ENCODE data around the gene RXRA.

RXRA gene

GRCh38 chr9:134408939-134409737 lies 82.9 kb downstream of the RXRA start:
- no CpG with 5 or more reads among the region's 40 CpGs for WGBS, 2 donors (ENCODE audit: extremely low coverage in 2 of 2, insufficient read length in 2 of 2, insufficient replicate concordance in 1 of 2)
- H3K27ac ChIP-seq (replicated peaks; ENCODE audit: low read length), result no peak overlapping the region
- H2AK5ac ChIP-seq (ENCODE audit: low read depth, low read length), result peak overlapping the region; percentile 98
- no peak overlapping the region for H4K8ac ChIP-seq (ENCODE audit: low read depth, low read length)
- H3K9me3 ChIP-seq (replicated peaks in 1 of 2; ENCODE audit: control insufficient read depth in 2 of 2, insufficient read depth in 1 of 2, low read depth in 1 of 2, low read length in 2 of 2), result no peaks in the 10 kb centered on the region
- H4K91ac ChIP-seq (ENCODE audit: low read depth, low read length, poor library complexity), result no peak overlapping the region
- peaks cover 27% of the 10 kb centered on the region for H3K79me1 ChIP-seq (ENCODE audit: low read depth, low read length)
- no peak overlapping the region for H3K14ac ChIP-seq (ENCODE audit: low read length)
- H2BK12ac ChIP-seq (ENCODE audit: low read length), result peak overlapping the region; percentile 58
- peak overlapping the region; percentile 97 for H3K18ac ChIP-seq (ENCODE audit: low read length)
- DNase-seq (ENCODE audit: low spot score), result no peak
- no peak overlapping the region for H3K4me3 ChIP-seq (ENCODE audit: low read length in 2 of 2)
- H3K36me3 ChIP-seq (replicated peaks in 1 of 2; ENCODE audit: control insufficient read depth in 2 of 2, insufficient read depth in 2 of 2, low read length in 2 of 2), result peaks cover 9 to 10% of the 10 kb centered on the region in 2 donors
- peaks cover 15 to 22% of the 10 kb centered on the region in 2 donors for H3K4me1 ChIP-seq (ENCODE audit: control insufficient read depth in 2 of 2, insufficient read depth in 1 of 2, low read depth in 1 of 2, low read length in 2 of 2)
- H3K4ac ChIP-seq (ENCODE audit: low read length), result peak overlapping the region; percentile 84
- no peak overlapping the region for H3K9ac ChIP-seq (ENCODE audit: low read depth, low read length, poor library complexity)
- peak overlapping the region; percentile 67 for H2BK15ac ChIP-seq (ENCODE audit: low read length)
- H3K27me3 ChIP-seq (ENCODE audit: control insufficient read depth in 3 of 3, insufficient read depth in 3 of 3, low read depth in 1 of 3, low read length in 3 of 3), result no peaks in the 10 kb centered on the region
- H3K23ac ChIP-seq (ENCODE audit: low read depth, low read length, poor library complexity), result peak overlapping the region; percentile 80
- peak overlapping the region; percentile 89 for H2BK5ac ChIP-seq (ENCODE audit: low read length)
- H2BK120ac ChIP-seq (ENCODE audit: low read depth, low read length), result peak overlapping the region; percentile 87
- H2AFZ ChIP-seq (ENCODE audit: low read length), result no peak overlapping the region
- no peak overlapping the region for H3K4me2 ChIP-seq (ENCODE audit: insufficient read depth, low read length, poor library complexity, severe bottlenecking)

- H4K8ac ChIP-seq (ENCODE audit: low read depth, low read length), result peak overlapping the region; percentile 30
- no peak for DNase-seq (ENCODE audit: low spot score)
- no peak overlapping the region for H3K4me3 ChIP-seq (ENCODE audit: low read length in 2 of 2)
- peaks cover 6 to 10% of the 10 kb centered on the region in 2 donors for H3K36me3 ChIP-seq (replicated peaks in 1 of 2; ENCODE audit: control insufficient read depth in 2 of 2, insufficient read depth in 2 of 2, low read length in 2 of 2)
- H3K18ac ChIP-seq (ENCODE audit: low read length), result peak overlapping the region; percentile 76
- H3K23ac ChIP-seq (ENCODE audit: low read depth, low read length, poor library complexity), result no peak overlapping the region
- H3K4me1 ChIP-seq (ENCODE audit: control insufficient read depth in 2 of 2, insufficient read depth in 1 of 2, low read depth in 1 of 2, low read length in 2 of 2), result peaks cover 15 to 22% of the 10 kb centered on the region in 2 donors
- H3K9ac ChIP-seq (ENCODE audit: low read depth, low read length, poor library complexity), result no peak overlapping the region
- no CpG with 5 or more reads among the region's 17 CpGs for WGBS, 2 donors (ENCODE audit: extremely low coverage in 2 of 2, insufficient read length in 2 of 2, insufficient replicate concordance in 1 of 2)
- no peak overlapping the region for H3K4ac ChIP-seq (ENCODE audit: low read length)
- H3K4me2 ChIP-seq (ENCODE audit: insufficient read depth, low read length, poor library complexity, severe bottlenecking), result no peak overlapping the region
- H2BK12ac ChIP-seq (ENCODE audit: low read length), result peak overlapping the region; percentile 47
- H3K9me3 ChIP-seq (replicated peaks in 1 of 2; ENCODE audit: control insufficient read depth in 2 of 2, insufficient read depth in 1 of 2, low read depth in 1 of 2, low read length in 2 of 2), result no peaks in the 10 kb centered on the region
- no peak overlapping the region for H2BK120ac ChIP-seq (ENCODE audit: low read depth, low read length)
- H3K27ac ChIP-seq (replicated peaks; ENCODE audit: low read length), result no peak overlapping the region
- no peaks in the 10 kb centered on the region for H3K27me3 ChIP-seq (ENCODE audit: control insufficient read depth in 3 of 3, insufficient read depth in 3 of 3, low read depth in 1 of 3, low read length in 3 of 3)
- H4K91ac ChIP-seq (ENCODE audit: low read depth, low read length, poor library complexity), result no peak overlapping the region
- no peak overlapping the region for H2BK5ac ChIP-seq (ENCODE audit: low read length)
- H3K14ac ChIP-seq (ENCODE audit: low read length), result peak overlapping the region; percentile 91
- H2AK5ac ChIP-seq (ENCODE audit: low read depth, low read length), result no peak overlapping the region
- H2BK15ac ChIP-seq (ENCODE audit: low read length), result no peak overlapping the region
- peaks cover 20% of the 10 kb centered on the region for H3K79me1 ChIP-seq (ENCODE audit: low read depth, low read length)
- no peak overlapping the region for H2AFZ ChIP-seq (ENCODE audit: low read length)
These were observed 84.0 kb downstream of the RXRA start for GRCh38 chr9:134410071-134410834.

- Histone ChIP-seq H3K27ac (replicated peaks; ENCODE audit: low read length) (no peak overlapping the region), H2BK120ac (ENCODE audit: low read depth, low read length) (no peak overlapping the region)
- DNase-seq (ENCODE audit: low spot score), result no peak
These were observed 84.6 kb downstream of the RXRA start for GRCh38 chr9:134410835-134411217.

More at GRCh38 chr9:134410835-134411217, 84.6 kb downstream of the RXRA start:
- peak overlapping the region; percentile 46 for H2AK5ac ChIP-seq (ENCODE audit: low read depth, low read length)
- no peak overlapping the region for H3K4ac ChIP-seq (ENCODE audit: low read length)
- no peak overlapping the region for H3K4me2 ChIP-seq (ENCODE audit: insufficient read depth, low read length, poor library complexity, severe bottlenecking)
- H3K79me1 ChIP-seq (ENCODE audit: low read depth, low read length), result peaks cover 15% of the 10 kb centered on the region
- H3K9me3 ChIP-seq (replicated peaks in 1 of 2; ENCODE audit: control insufficient read depth in 2 of 2, insufficient read depth in 1 of 2, low read depth in 1 of 2, low read length in 2 of 2), result no peaks in the 10 kb centered on the region
- H3K9ac ChIP-seq (ENCODE audit: low read depth, low read length, poor library complexity), result peak overlapping the region; percentile 70
- no CpG with 5 or more reads among the region's 12 CpGs for WGBS, 2 donors (ENCODE audit: extremely low coverage in 2 of 2, insufficient read length in 2 of 2, insufficient replicate concordance in 1 of 2)
- H3K23ac ChIP-seq (ENCODE audit: low read depth, low read length, poor library complexity), result no peak overlapping the region
- no peak overlapping the region for H2BK5ac ChIP-seq (ENCODE audit: low read length)
- H2BK15ac ChIP-seq (ENCODE audit: low read length), result no peak overlapping the region
- H3K4me3 ChIP-seq (ENCODE audit: low read length in 2 of 2), result peak overlapping the region in 1 of 2 donors; percentile 13
- H3K18ac ChIP-seq (ENCODE audit: low read length), result peak overlapping the region; percentile 76
- peaks cover 15 to 22% of the 10 kb centered on the region in 2 donors for H3K4me1 ChIP-seq (ENCODE audit: control insufficient read depth in 2 of 2, insufficient read depth in 1 of 2, low read depth in 1 of 2, low read length in 2 of 2)
- H4K8ac ChIP-seq (ENCODE audit: low read depth, low read length), result no peak overlapping the region
- peaks cover 6 to 10% of the 10 kb centered on the region in 2 donors for H3K36me3 ChIP-seq (replicated peaks in 1 of 2; ENCODE audit: control insufficient read depth in 2 of 2, insufficient read depth in 2 of 2, low read length in 2 of 2)
- H3K14ac ChIP-seq (ENCODE audit: low read length), result peak overlapping the region; percentile 14
- no peaks in the 10 kb centered on the region for H3K27me3 ChIP-seq (ENCODE audit: control insufficient read depth in 3 of 3, insufficient read depth in 3 of 3, low read depth in 1 of 3, low read length in 3 of 3)
- no peak overlapping the region for H4K91ac ChIP-seq (ENCODE audit: low read depth, low read length, poor library complexity)
- peak overlapping the region; percentile 41 for H2BK12ac ChIP-seq (ENCODE audit: low read length)
- H2AFZ ChIP-seq (ENCODE audit: low read length), result no peak overlapping the region

Measured in neuronal stem cell (in vitro differentiated cells).